Measurements from ENCODE around the gene CSNK1E.

DNA sequence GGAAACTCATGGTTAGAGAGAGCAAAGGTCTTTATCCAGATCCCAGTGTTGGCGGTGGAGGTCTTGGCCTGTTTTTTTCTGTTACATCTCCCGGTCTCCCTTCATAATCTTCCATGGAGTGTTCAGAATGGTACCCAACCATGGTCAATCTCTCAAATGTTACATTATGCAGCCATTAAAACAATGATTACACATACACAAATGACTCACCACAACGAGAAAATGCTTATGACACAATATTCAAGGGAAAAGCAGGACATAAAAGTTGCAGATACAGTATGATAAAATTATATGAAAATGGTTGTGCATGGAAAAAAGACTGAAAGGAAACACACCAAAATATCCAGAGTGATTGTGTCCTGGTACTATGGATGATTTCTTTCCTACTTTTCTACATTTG is 17.8 kb upstream of the CSNK1E start:
- TF ChIP-seq EP300 (IDR thresholded peaks at IDR 0.05) (no peak), CTCF (IDR thresholded peaks at IDR 0.05) (no peak), POLR2A (IDR thresholded peaks at IDR 0.05) (no peak)

Data from upper lobe of left lung (tissue), 4 donors.